Mesendoderm (in vitro differentiated cells): ENCODE data around the gene IER5L.

Source experiments
- DNase-seq: peaks from one replicate; pipeline ENCODE4 v3.0.0; 2013
- H2AK5ac ChIP-seq: 2 replicates; pipeline ENCODE4 v1.6.1; 2013; ENCODE audit warnings: low read length, inconsistent platforms
- H2BK120ac ChIP-seq: 2 replicates; pipeline ENCODE4 v1.6.1; 2013; ENCODE audit warnings: low read depth, mild to moderate bottlenecking, low read length, moderate library complexity, mixed read lengths
- H2BK15ac ChIP-seq: replicated peaks from 2 replicates; pipeline ENCODE4 v1.6.1; 2013; ENCODE audit warnings: low read depth, mild to moderate bottlenecking, moderate library complexity
- H2BK5ac ChIP-seq: 2 replicates; pipeline ENCODE4 v1.6.1; 2013; ENCODE audit warnings: low read length, inconsistent platforms
- H3K18ac ChIP-seq: 2 replicates; pipeline ENCODE4 v1.6.1; 2013; ENCODE audit warnings: mild to moderate bottlenecking, low read length, mixed read lengths
- H3K23ac ChIP-seq: one replicate; pipeline ENCODE4 v1.6.1; 2013; ENCODE audit warnings: low read length
- H3K27ac ChIP-seq: 2 replicates; pipeline ENCODE4 v1.5.1; 2013; ENCODE audit warnings: low read depth, mild to moderate bottlenecking, inconsistent platforms, low read length, moderate library complexity
- H3K27me3 ChIP-seq: 2 replicates; pipeline ENCODE4 v1.6.1; 2013; ENCODE audit warnings: low read length, control low read depth, mild to moderate bottlenecking, inconsistent platforms; ENCODE audit not compliant: insufficient read depth, poor library complexity
- H3K36me3 ChIP-seq: 2 replicates; pipeline ENCODE4 v1.6.1; 2013; ENCODE audit warnings: low read length, inconsistent platforms; ENCODE audit not compliant: control insufficient read depth, insufficient read depth
- H3K4ac ChIP-seq: one replicate; pipeline ENCODE4 v1.6.1; 2013; ENCODE audit warnings: low read depth, mild to moderate bottlenecking, low read length, moderate library complexity
- H3K4me1 ChIP-seq: 2 replicates; pipeline ENCODE4 v1.6.1; 2013; ENCODE audit warnings: low read depth, low read length, inconsistent platforms; ENCODE audit not compliant: control insufficient read depth
- H3K4me2 ChIP-seq: 2 replicates; pipeline ENCODE4 v1.6.1; 2013; ENCODE audit warnings: low read length
- H3K4me3 ChIP-seq: 2 replicates; pipeline ENCODE4 v1.5.1; 2013; ENCODE audit warnings: mild to moderate bottlenecking, low read length
- H3K56ac ChIP-seq: one replicate; pipeline ENCODE4 v1.6.1; 2013; ENCODE audit warnings: low read length
- H3K79me1 ChIP-seq: 2 replicates; pipeline ENCODE4 v1.6.1; 2013; ENCODE audit warnings: low read length, inconsistent platforms
- H3K79me2 ChIP-seq: 2 replicates; pipeline ENCODE4 v1.6.1; 2013; ENCODE audit warnings: mild to moderate bottlenecking, low read length; ENCODE audit not compliant: control insufficient read depth, insufficient read depth
- H3K9ac ChIP-seq: 2 replicates; pipeline ENCODE4 v1.6.1; 2013; ENCODE audit warnings: low read length, inconsistent platforms
- H4K5ac ChIP-seq: one replicate; pipeline ENCODE4 v1.6.1; 2013; ENCODE audit warnings: low read length
- H4K8ac ChIP-seq: one replicate; pipeline ENCODE4 v1.6.1; 2013; ENCODE audit warnings: low read depth, mild to moderate bottlenecking, control low read depth, low read length, moderate library complexity
- WGBS: extraction: QIAGEN DNeasy Blood & Tissue Kit; methylation state at CpG from one replicate; pipeline ENCODE4 v1.1.7; 2013; ENCODE audit warnings: low lambda C conversion rate, missing lambda C conversion rate; ENCODE audit not compliant: insufficient coverage; ENCODE audit errors: extremely low coverage; 5-methylcytosine and 5-hydroxymethylcytosine counted together

Gene IER5L

GRCh38 chr9:129174724-129175514, 3.1 kb downstream of the IER5L start:
- peak overlapping the region; percentile 74 for H2BK120ac ChIP-seq
- peak overlapping the region; percentile 96 for H3K27ac ChIP-seq
- peak overlapping the region; percentile 100 for H3K23ac ChIP-seq
- H3K4me2 ChIP-seq: peak overlapping the region; percentile 96
- peak; percentile 90 for DNase-seq
- H3K79me1 ChIP-seq: no peaks in the 10 kb centered on the region
- no peaks in the 10 kb centered on the region for H3K27me3 ChIP-seq
- peaks cover 8% of the 10 kb centered on the region for H3K79me2 ChIP-seq
- peak overlapping the region; percentile 98 for H3K56ac ChIP-seq
- H3K9ac ChIP-seq: peak overlapping the region; percentile 89
- WGBS: no CpG with 5 or more reads among the region's 53 CpGs
- H2AK5ac ChIP-seq: no peak overlapping the region
- H4K5ac ChIP-seq: no peak overlapping the region
- peaks cover 3% of the 10 kb centered on the region for H3K4me1 ChIP-seq
- H3K36me3 ChIP-seq: no peaks in the 10 kb centered on the region
- peak overlapping the region; percentile 98 for H3K4ac ChIP-seq
- peak overlapping the region; percentile 55 for H3K4me3 ChIP-seq
- peak overlapping the region; percentile 23 for H2BK5ac ChIP-seq
- H2BK15ac ChIP-seq: no peak overlapping the region
- H4K8ac ChIP-seq: no peak overlapping the region
- peak overlapping the region; percentile 96 for H3K18ac ChIP-seq

DNA sequence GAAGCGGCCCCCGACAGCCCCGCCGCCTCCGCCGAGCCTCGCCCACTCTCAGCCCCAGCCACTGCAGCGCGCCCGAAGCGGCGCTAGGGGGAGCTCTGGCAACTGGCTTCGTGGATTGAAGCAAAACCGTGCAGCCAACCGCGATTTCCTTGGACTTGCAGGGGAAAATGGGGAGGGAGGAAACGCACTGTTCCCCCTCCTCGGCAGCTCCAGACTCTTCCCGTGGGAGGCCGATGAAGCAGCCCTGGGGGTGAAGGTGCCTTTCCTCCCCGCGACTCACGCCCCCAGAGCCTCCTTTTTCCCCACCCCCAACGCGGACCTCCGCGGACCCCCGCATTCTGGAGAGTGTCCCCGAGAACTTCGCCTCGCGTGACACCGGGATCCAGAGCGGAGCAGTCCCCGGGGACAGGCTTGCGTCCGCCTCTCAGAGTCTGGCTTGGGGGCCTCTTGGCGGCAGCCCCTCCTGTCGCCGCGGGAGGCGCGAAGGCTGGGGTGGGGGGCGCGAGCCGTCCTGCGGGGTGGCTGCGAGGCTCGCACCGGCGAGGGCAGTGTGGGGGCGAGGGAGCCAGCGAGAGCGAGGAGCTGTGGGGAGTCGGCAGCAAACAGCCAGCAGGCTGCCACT, 3.8 kb downstream of the IER5L start:
- H3K79me2 ChIP-seq: peaks cover 8% of the 10 kb centered on the region
- peak overlapping the region; percentile 55 for H3K4me3 ChIP-seq
- peak overlapping the region; percentile 100 for H3K23ac ChIP-seq
- DNase-seq: peak; percentile 92
- no peaks in the 10 kb centered on the region for H3K79me1 ChIP-seq
- peak overlapping the region; percentile 98 for H3K4ac ChIP-seq
- peaks cover 3% of the 10 kb centered on the region for H3K4me1 ChIP-seq
- H4K5ac ChIP-seq: no peak overlapping the region
- peak overlapping the region; percentile 96 for H3K27ac ChIP-seq
- H2AK5ac ChIP-seq: no peak overlapping the region
- peak overlapping the region; percentile 98 for H3K56ac ChIP-seq
- H4K8ac ChIP-seq: peak overlapping the region; percentile 87
- peak overlapping the region; percentile 96 for H3K18ac ChIP-seq
- WGBS: no CpG with 5 or more reads among the region's 55 CpGs
- no peaks in the 10 kb centered on the region for H3K36me3 ChIP-seq
- H3K9ac ChIP-seq: peak overlapping the region; percentile 89
- peak overlapping the region; percentile 23 for H2BK5ac ChIP-seq
- H3K27me3 ChIP-seq: no peaks in the 10 kb centered on the region
- peak overlapping the region; percentile 74 for H2BK120ac ChIP-seq
- peak overlapping the region; percentile 96 for H3K4me2 ChIP-seq
- H2BK15ac ChIP-seq: no peak overlapping the region

DNA sequence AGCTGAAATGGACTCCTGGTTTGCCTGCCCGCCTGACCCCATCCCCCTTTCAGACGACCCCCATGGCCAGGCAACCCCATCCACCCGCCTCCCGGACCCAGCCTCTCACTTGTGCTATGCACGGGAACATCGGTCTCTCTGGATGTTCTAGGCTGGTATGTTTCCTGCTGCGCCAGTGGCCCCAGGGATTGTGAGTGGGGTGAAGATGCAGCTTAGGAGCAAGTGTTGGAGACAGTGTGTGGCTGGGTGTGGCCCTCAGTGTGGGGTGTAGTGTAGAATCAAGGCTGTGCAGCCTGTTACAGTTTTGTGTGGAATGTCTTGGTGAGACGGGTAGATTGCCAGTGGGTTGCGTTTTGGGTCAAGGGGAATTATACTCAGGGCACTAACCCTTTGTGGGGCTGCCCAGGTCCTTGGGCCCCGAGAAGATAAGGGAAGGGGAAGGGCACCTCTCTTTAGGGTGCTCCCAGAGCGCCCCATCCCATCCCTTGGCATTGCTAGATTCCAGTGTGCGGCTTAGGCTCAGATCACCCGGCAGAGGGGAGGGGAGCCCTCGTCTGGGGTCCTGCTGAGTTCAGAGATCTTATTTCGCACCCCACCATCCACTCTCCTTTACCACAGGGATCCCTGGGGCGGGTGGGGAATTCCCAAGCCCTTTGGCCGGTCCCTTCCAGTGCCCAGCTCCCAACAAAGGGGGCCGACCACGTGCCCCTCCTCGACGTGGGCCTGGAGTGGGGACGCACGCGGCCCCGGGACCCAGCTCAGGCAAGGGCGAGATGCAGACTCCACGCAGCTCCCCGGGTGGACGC, 4.6 kb downstream of the IER5L start:
- H3K23ac ChIP-seq: peak overlapping the region; percentile 66
- no peaks in the 10 kb centered on the region for H3K36me3 ChIP-seq
- DNase-seq: no peak
- H4K5ac ChIP-seq: no peak overlapping the region
- no CpG with 5 or more reads among the region's 29 CpGs for WGBS
- H3K4me2 ChIP-seq: peak overlapping the region; percentile 62
- H3K4me1 ChIP-seq: no peaks in the 10 kb centered on the region
- no peak overlapping the region for H2BK120ac ChIP-seq
- H3K9ac ChIP-seq: peak overlapping the region; percentile 89
- no peak overlapping the region for H4K8ac ChIP-seq
- no peak overlapping the region for H3K4me3 ChIP-seq
- H3K79me1 ChIP-seq: no peaks in the 10 kb centered on the region
- H2AK5ac ChIP-seq: peak overlapping the region; percentile 40
- no peaks in the 10 kb centered on the region for H3K27me3 ChIP-seq
- H3K56ac ChIP-seq: peak overlapping the region; percentile 89
- H3K18ac ChIP-seq: peak overlapping the region; percentile 65
- peaks cover 8% of the 10 kb centered on the region for H3K79me2 ChIP-seq
- no peak overlapping the region for H3K4ac ChIP-seq
- H3K27ac ChIP-seq: no peak overlapping the region
- no peak overlapping the region for H2BK15ac ChIP-seq
- H2BK5ac ChIP-seq: no peak overlapping the region

DNA sequence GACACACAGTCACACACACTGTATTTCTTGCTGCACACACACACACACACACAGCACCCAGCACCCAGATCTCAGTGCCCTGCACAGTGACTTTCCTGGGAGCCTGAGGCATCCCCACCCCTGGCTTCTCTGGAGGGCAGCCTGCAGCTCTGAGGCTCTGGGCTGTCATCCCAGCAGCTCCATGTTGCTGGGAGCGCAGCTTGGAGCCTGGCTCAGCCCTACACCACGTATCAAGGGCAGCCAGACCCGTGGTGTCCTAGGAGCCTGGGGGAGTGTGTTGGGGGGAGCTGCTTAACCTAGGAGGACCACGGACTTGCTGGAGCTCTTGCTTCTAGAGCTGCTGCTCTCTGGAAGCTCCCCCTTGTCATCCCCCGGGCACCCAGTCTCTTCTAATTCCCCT, 5.2 kb downstream of the IER5L start:
- WGBS: no CpG with 5 or more reads among the region's 5 CpGs
- H3K79me1 ChIP-seq: no peaks in the 10 kb centered on the region

GRCh38 chr9:129171993-129172751, 5.9 kb downstream of the IER5L start:
- no peak overlapping the region for H2AK5ac ChIP-seq
- no peak overlapping the region for H2BK120ac ChIP-seq
- no peak overlapping the region for H4K8ac ChIP-seq
- H3K79me1 ChIP-seq: no peaks in the 10 kb centered on the region
- H3K79me2 ChIP-seq: peaks cover 6% of the 10 kb centered on the region
- H4K5ac ChIP-seq: no peak overlapping the region
- H3K27me3 ChIP-seq: no peaks in the 10 kb centered on the region
- H2BK15ac ChIP-seq: no peak overlapping the region
- DNase-seq: no peak
- H3K23ac ChIP-seq: no peak overlapping the region
- no CpG with 5 or more reads among the region's 7 CpGs for WGBS
- no peak overlapping the region for H3K18ac ChIP-seq
- H3K36me3 ChIP-seq: no peaks in the 10 kb centered on the region
- H3K4ac ChIP-seq: no peak overlapping the region
- H2BK5ac ChIP-seq: no peak overlapping the region
- H3K9ac ChIP-seq: no peak overlapping the region
- H3K56ac ChIP-seq: no peak overlapping the region
- no peak overlapping the region for H3K27ac ChIP-seq
- no peak overlapping the region for H3K4me3 ChIP-seq
- H3K4me1 ChIP-seq: peaks cover 4% of the 10 kb centered on the region
- H3K4me2 ChIP-seq: no peak overlapping the region

More for the DNA sequence above, 5.2 kb downstream of the IER5L start:
- no peaks in the 10 kb centered on the region for H3K27me3 ChIP-seq
- H3K18ac ChIP-seq: no peak overlapping the region
- H3K4me2 ChIP-seq: no peak overlapping the region
- no peak overlapping the region for H4K8ac ChIP-seq
- DNase-seq: no peak
- H3K27ac ChIP-seq: no peak overlapping the region
- no peak overlapping the region for H3K4me3 ChIP-seq
- no peak overlapping the region for H3K9ac ChIP-seq
- no peak overlapping the region for H2BK15ac ChIP-seq
- H3K36me3 ChIP-seq: no peaks in the 10 kb centered on the region
- H2BK120ac ChIP-seq: no peak overlapping the region
- H2AK5ac ChIP-seq: no peak overlapping the region
- H2BK5ac ChIP-seq: no peak overlapping the region
- peak overlapping the region; percentile 89 for H3K56ac ChIP-seq
- no peak overlapping the region for H4K5ac ChIP-seq
- peaks cover 8% of the 10 kb centered on the region for H3K79me2 ChIP-seq
- H3K4me1 ChIP-seq: peaks cover 2% of the 10 kb centered on the region
- H3K23ac ChIP-seq: no peak overlapping the region
- no peak overlapping the region for H3K4ac ChIP-seq
